Tibial nerve (tissue), 4 donors: ENCODE measurements around the gene OR51E2. TPM values are rescaled to one million over a fixed set of nuclear protein-coding genes. Genes with fewer than 3 reads are reported as not detected.

ENCODE experiments used
- DNase-seq, 2 donors: peaks; one replicate each; pipeline ENCODE4 v3.0.0-alpha.2; 2019; ENCODE audit warnings: low spot score in 2 of 2
- H3K27ac ChIP-seq, 4 donors: fragments of 200-600 bp; sonication (generic) in 3 of 4; one replicate each; pipeline ENCODE4 v1.5.1; 2017 to 2019; ENCODE audit warnings: mild to moderate bottlenecking in 1 of 4
- H3K27me3 ChIP-seq, 2 donors: fragments of 200-600 bp; sonication (generic) in 1 of 2; one replicate each; pipeline versions ENCODE4 v1.5.1 to v1.6.0; 2017 to 2019
- H3K36me3 ChIP-seq, 3 donors: fragments of 200-600 bp; sonication (generic); one replicate each; pipeline ENCODE4 v1.5.1; 2018 to 2019
- H3K4me1 ChIP-seq, 4 donors: fragments of 200-600 bp; sonication (generic) in 3 of 4; one replicate each; pipeline ENCODE4 v1.5.1; 2017 to 2019
- H3K4me3 ChIP-seq, 4 donors: fragments of 200-600 bp; sonication (generic) in 3 of 4; one replicate each; pipeline ENCODE4 v1.5.1; 2017 to 2019; ENCODE audit warnings: mild to moderate bottlenecking in 1 of 4, moderate library complexity in 1 of 4
- H3K9me3 ChIP-seq, 4 donors: fragments of 200-600 bp; sonication (generic) in 3 of 4; one replicate each; pipeline ENCODE4 v1.5.1; 2017 to 2019
- CTCF ChIP-seq, 5 experiments: fragments of 200-600 bp in 3 of 5; fragments of 450-650 bp in 2 of 5; sonication (generic) in 3 of 5; IDR thresholded peaks; one replicate each; pipeline ENCODE4 v1.5.1; 2016 to 2019; ENCODE audit warnings: antibody characterized with exemption in 5 of 5, mild to moderate bottlenecking in 3 of 5, moderate library complexity in 2 of 5
- EP300 ChIP-seq, 2 donors: sonication (generic); formaldehyde crosslinking; IDR thresholded peaks; one replicate each; pipeline ENCODE4 v1.6.1; 2017; ENCODE audit warnings: antibody characterized with exemption in 2 of 2, mild to moderate bottlenecking in 1 of 2
- POLR2A ChIP-seq, 2 donors: fragments of 450-650 bp; IDR thresholded peaks; one replicate each; pipeline ENCODE4 v1.6.1; 2017; ENCODE audit warnings: antibody characterized with exemption in 2 of 2, mild to moderate bottlenecking in 2 of 2, moderate library complexity in 2 of 2
- WGBS, 2 donors: methylation state at CpG; one replicate each; pipeline ENCODE4 v1.1.5; 2018; 5-methylcytosine and 5-hydroxymethylcytosine counted together
- total RNA-seq, 4 donors: library from RNA; depleted of rRNA; stranded (reverse); fragments of >200 nt; gene quantifications; one replicate each; pipeline ENCODE4 v1.1.0, GENCODE V29; 2016

Gene OR51E2
- total RNA-seq, 4 donors from 2014 or later = 0.20 to 0.42 TPM; not detected in 2

- Histone ChIP-seq H3K27me3 (no peaks in the 10 kb centered on the region), H3K9me3 (no peaks in the 10 kb centered on the region), H3K36me3 (no peaks in the 10 kb centered on the region), H3K27ac (no peak overlapping the region), H3K4me1 (peaks cover 0 to 7% (median 0%) of the 10 kb centered on the region in 4 donors), H3K4me3 (no peak overlapping the region)
- TF ChIP-seq POLR2A (IDR thresholded peaks at IDR 0.05) = no peak
- no peak for TF ChIP-seq EP300 (IDR thresholded peaks at IDR 0.05)
- no peak for TF ChIP-seq CTCF (IDR thresholded peaks at IDR 0.05)
- 89 to 95% methylated on average over 6 of the region's 6 CpGs for WGBS, 2 donors
- DNase-seq = no peak
Measured at GRCh38 chr11:4639931-4640330, 57.7 kb downstream of the OR51E2 start.

DNA sequence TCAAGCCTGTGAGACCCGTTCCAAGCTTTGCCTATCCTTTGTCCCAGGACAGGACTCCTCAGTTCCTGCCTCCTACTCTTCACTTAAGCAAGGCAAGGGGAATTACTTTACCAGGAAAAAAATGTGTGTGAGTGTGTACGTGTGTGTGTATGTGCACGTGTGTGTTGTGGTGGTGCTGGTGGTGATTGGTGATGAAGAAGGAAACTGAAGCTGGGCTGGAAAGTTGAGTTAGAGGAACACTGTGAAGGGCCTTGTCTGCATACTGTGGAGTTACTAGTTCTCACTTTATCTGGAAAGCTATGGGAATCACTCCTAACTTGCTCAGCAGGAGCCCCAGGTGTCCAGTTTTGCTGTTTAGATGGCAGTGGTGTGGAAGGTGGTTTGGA is 60.0 kb downstream of the OR51E2 start:
- no peak for DNase-seq
- H3K27me3 ChIP-seq = no peaks in the 10 kb centered on the region
- no peaks in the 10 kb centered on the region for H3K36me3 ChIP-seq
- peaks cover 0 to 7% (median 0%) of the 10 kb centered on the region in 4 donors for H3K4me1 ChIP-seq
- WGBS, 2 donors = 80 to 83% methylated on average over 3 of the region's 3 CpGs
- TF ChIP-seq CTCF (IDR thresholded peaks at IDR 0.05) = no peak
- no peak for TF ChIP-seq POLR2A (IDR thresholded peaks at IDR 0.05)
- no peak for TF ChIP-seq EP300 (IDR thresholded peaks at IDR 0.05)
- H3K4me3 ChIP-seq = no peak overlapping the region
- H3K9me3 ChIP-seq = no peaks in the 10 kb centered on the region
- H3K27ac ChIP-seq = no peak overlapping the region

DNA sequence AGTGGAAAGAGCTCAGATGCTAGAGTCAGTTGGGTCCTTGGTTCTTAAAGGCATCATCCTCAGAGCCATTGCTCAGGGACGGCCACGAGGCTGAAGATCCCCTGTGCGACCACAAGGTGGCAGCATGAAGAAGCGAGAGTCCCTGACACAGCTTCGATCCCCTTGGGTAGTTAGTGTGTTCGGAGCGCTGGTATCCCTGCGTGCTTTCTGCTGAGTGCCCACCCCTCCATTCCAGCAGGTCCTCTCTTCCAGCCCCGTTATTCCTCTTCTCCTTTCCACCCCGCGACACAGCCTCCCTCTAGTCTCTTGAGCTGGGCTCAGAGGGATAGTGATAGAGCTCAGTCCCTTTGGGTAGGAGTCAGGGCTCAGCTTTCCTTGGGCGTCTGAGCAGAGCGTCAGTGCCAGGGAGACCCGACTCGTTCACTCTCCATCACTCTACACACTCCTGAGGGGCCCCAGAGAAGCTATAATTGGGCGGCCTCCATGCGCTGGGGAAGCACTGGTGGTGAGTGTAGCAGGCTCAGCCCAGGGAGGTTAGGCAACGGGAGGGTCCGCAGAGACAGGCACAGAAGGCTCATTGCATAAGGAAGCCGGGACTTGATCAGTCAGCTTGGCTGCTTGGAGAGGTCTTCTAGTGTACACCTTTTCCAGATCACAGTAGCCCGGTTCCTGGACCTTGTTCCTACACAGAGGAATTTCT is 60.5 kb downstream of the OR51E2 start, which contains the start of gene OR51D1:
Gene OR51D1, plus strand, starts transcription at position 516 of the 700 bp plus-strand sequence. CDS start 2,314 bp downstream, outside the sequence.
- H3K27me3 ChIP-seq = no peaks in the 10 kb centered on the region
- peak; percentile 49 to 69 for DNase-seq
- no peaks in the 10 kb centered on the region for H3K36me3 ChIP-seq
- H3K27ac ChIP-seq = no peak within 1 kb of the TSS
- 27 to 33% methylated on average over 20 to 21 of the region's 21 CpGs for WGBS, 2 donors
- H3K9me3 ChIP-seq = no peaks in the 10 kb centered on the region
- peak within 1 kb of the TSS in 2 of 4 donors; percentile 10 to 34 for H3K4me3 ChIP-seq
- peaks cover 0 to 7% (median 0%) of the 10 kb centered on the region in 4 donors for H3K4me1 ChIP-seq
- TF ChIP-seq CTCF (IDR thresholded peaks at IDR 0.05) (peak; percentile 71 to 87 (median 83)), POLR2A (IDR thresholded peaks at IDR 0.05) (no peak)

DNA sequence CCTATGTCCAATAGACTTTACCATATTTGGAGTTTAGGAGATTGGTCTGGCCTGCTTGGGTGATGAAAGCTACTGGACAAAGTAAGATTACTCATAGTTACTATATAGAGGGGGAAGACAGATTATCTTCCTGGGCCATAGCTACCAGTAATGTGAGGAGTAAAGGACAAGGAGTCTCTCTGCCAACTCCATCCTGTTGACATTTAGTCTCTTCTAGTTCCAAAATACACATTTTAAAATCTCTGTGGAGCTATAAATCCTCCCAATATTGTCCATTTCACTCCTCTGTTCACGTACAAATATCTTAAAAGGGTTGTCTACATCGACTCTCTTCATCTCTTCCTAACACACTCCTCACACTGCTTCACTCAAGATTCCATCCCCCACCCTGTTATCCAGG is 61.5 kb downstream of the OR51E2 start:
- no peak for DNase-seq
- TF ChIP-seq CTCF (IDR thresholded peaks at IDR 0.05) (no peak), EP300 (IDR thresholded peaks at IDR 0.05) (no peak), POLR2A (IDR thresholded peaks at IDR 0.05) (no peak)
- 66 to 77% methylated on average over 2 of the region's 2 CpGs for WGBS, 2 donors
- Histone ChIP-seq H3K4me1 (peaks cover 0 to 7% (median 0%) of the 10 kb centered on the region in 4 donors), H3K36me3 (no peaks in the 10 kb centered on the region), H3K27me3 (no peaks in the 10 kb centered on the region), H3K4me3 (no peak overlapping the region), H3K27ac (no peak overlapping the region), H3K9me3 (no peaks in the 10 kb centered on the region)

Other genes starting within 250 kb of the OR51E2 start
- not detected for gene OR52K2, start 248.6 kb downstream of the OR51E2 start, total RNA-seq
- gene OR52K1, start 215.2 kb downstream of the OR51E2 start, total RNA-seq = not detected
- not detected for gene OR52M1, start 152.7 kb downstream of the OR51E2 start, total RNA-seq
- not detected for gene OR52I2, start 116.1 kb downstream of the OR51E2 start, total RNA-seq
- gene OR52I1, start 103.8 kb downstream of the OR51E2 start, total RNA-seq = not detected
- gene TRIM68, start 89.6 kb downstream of the OR51E2 start, total RNA-seq = 10 to 100 TPM in 3 of 4 donors, 1 to 10 TPM in 1; 8.1 to 14.2 (median 11.8) TPM
- gene OR51D1, start 60.4 kb downstream of the OR51E2 start, total RNA-seq = not detected
- under 1 TPM; 0.21 to 0.39 (median 0.26) TPM for gene OR51E1, start 53.9 kb downstream of the OR51E2 start, total RNA-seq
- not detected for gene MMP26, start 6.9 kb upstream of the OR51E2 start, total RNA-seq
- not detected for gene OR51F1, start 72.1 kb upstream of the OR51E2 start, total RNA-seq
- gene OR52R1, start 106.5 kb upstream of the OR51E2 start, total RNA-seq = not detected
- not detected for gene OR51F2, start 123.5 kb upstream of the OR51E2 start, total RNA-seq
- gene OR51S1, start 151.4 kb upstream of the OR51E2 start, total RNA-seq = not detected
- not detected for gene OR51T1, start 184.0 kb upstream of the OR51E2 start, total RNA-seq
- gene OR51A7, start 205.9 kb upstream of the OR51E2 start, total RNA-seq = not detected
- gene OR51G2, start 221.5 kb upstream of the OR51E2 start, total RNA-seq = not detected
- gene OR51G1, start 226.5 kb upstream of the OR51E2 start, total RNA-seq = not detected
- gene OR51A4, start 249.8 kb upstream of the OR51E2 start, total RNA-seq = not detected